Measurements from ENCODE around the gene SOCS7.

Gene SOCS7

DNA sequence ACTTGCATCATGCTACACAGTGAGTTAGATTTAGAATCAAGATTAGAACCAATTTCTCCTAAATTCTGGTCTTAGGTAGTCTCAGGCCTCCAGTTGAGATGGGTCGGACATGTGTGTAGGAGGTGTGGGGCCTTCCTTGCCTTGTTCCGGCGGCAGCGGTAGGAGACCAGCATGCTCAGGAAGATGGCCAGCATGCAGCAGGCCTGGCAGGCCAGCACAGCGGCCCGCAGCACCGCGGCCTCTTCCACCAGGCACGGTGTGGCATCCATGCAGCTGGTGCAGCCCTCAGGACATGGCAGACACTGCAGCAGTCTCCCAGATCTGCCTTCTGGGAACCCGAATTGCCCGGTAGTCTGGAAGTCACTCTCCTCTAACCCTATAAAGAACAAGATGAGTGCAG lies 14.8 kb upstream of the SOCS7 start:
- no peak for DNase-seq

DNA sequence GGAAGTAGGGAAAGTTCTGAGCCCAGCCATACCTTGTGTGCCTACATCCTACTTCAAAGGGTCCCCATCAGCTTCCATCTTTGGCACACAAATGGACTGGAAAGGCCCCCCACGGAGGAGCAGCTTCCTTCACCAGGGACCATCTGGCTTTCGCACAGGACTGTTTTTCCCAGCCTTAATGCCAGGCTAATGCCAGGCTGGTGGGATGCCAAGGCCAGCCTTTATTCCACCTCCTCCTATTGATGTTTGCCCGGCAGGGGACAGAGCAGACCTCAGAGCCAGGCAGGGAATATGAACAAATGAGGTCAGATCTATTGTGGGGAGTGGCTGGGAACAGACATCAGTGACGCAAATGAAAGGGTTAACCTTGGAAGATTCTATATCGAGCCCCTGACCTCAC lies 13.6 kb upstream of the SOCS7 start:
- no peak for DNase-seq

DNA sequence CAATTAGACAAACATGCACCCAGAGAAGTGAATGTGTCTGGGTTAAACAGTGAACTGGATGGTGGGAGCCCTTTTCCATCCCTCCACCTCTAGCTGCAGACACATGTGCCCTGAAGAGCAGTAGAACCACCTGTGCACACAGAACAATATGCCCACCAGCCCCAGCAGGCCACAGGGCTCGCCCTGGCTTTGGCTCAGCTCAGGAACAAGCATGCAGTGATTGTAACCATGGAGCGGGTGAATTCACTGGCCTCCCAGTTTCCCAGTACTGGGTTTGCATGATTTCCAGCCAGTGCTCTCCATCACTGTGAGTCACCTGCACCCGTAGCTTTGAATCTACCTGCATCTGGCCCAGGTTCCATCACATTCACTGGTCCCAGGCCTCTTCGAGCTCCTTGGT lies 13.1 kb upstream of the SOCS7 start:
- DNase-seq, result no peak

DNA sequence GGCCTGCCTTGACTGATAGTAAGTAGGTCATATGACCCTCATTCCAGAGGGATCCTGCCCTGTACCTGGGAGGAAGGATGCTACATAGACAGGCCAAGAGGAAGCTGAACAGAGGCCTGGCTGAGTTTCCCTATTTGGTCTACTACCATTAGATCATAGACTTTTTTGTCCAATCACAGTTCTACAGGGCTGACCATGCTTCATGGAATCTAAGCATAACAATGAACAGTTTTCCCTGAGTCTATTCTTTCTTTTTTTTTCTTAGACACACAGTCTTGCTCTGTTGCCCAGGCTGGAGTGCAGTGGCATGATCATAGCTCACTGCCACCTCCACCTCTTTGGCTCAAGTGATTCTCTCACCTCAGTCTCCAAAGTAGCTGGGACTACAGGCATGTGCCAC lies 11.8 kb upstream of the SOCS7 start:
- no peak for DNase-seq

- DNase-seq, result peak; percentile 26 to 63 (median 44)
Observed at GRCh38 chr17:38341035-38341721, 10.5 kb upstream of the SOCS7 start.

DNA sequence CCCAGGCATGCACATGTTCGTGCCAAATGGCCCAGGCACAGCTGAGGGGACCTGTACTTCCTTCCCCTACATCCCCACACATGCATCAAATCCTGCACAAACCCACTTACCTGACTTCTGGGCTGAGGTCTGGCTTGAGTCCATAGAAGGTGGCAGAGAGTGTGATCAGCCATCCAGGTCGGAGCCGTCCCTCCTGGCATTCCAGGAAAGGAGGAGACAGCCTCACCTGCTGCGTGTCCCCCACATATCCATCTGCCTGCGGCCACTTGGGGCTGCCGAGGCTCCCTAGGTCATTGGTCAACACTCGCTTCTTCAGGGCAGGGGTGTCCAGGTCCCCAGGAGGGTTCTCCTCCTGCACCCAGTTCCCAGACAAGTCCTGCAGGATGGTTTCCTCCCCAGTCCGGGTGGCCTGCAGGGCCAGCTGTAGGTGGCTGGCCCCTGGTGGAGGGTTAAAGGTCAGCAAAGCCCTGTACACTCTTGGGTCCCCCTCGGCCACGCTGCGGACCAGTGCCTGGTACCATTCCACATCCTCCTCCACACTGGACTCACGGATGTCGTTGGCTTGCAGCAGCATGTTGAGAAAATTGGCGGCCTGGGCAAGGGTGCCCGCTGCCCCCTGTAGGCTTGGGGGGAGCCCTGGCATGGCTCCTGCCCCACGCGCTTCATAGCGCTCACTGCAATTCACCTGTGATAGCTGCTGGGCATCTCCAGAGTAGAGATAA lies 8.6 kb upstream of the SOCS7 start:
- DNase-seq, result no peak

GRCh38 chr17:38343608-38344419 lies 7.8 kb upstream of the SOCS7 start, which contains the start of gene GPR179:
Gene GPR179 (minus strand): TSS chr17:38343956. CDS start chr17:38343789, 167 bp downstream.
- no peak for DNase-seq

DNA sequence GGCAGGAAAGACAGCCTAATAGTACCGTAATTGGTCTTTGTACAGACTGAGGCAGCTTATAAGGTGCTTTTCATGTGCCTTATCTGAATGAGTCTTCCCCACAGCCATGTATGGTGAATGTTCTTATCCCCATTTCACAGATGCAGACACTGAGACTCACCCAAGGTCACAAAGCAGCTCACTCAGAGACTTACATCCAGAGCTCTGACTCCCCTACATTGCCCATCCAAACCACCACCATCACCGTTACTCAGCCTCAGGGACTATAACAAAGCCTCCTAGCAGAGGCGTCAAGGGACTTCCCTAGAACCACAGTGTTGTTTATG lies 7.3 kb upstream of the SOCS7 start:
- no peak for DNase-seq

GRCh38 chr17:38345743-38346142 lies 5.9 kb upstream of the SOCS7 start:
- DNase-seq, result no peak

GRCh38 chr17:38349097-38349730 lies 2.4 kb upstream of the SOCS7 start:
- DNase-seq, result peak; percentile 84 to 89 (median 88)

- DNase-seq, result no peak
Observed at GRCh38 chr17:38350035-38350434, 1.6 kb upstream of the SOCS7 start.

- DNase-seq, result peak; percentile 37 to 75 (median 54)
Observed at GRCh38 chr17:38352245-38353085, 821 bp downstream of the SOCS7 start.

DNA sequence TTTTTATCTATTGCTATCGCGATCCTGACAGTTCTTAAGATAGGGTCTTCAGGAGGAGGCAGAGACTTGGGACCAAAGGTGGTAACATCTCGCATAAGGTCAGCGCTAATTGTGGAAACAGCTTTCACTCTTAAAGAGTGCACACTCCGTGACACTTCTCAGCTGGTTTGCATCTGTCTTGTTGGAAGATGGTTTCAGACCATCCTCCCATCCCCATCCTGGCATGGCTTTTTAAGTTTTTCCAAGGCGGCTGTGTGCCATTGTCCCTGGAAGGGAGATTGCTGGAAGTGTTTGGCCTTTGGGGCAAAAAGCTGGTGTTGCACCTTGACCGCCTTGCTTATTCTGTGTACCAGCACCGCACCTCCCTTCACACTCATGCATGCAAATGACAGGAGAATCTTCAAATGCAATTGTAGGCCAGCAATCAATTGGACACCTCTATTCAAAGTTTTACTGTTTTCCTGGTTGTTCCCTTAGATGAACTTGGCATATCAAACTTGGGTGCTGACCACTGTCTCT lies 1.5 kb downstream of the SOCS7 start:
- DNase-seq, result no peak

DNA sequence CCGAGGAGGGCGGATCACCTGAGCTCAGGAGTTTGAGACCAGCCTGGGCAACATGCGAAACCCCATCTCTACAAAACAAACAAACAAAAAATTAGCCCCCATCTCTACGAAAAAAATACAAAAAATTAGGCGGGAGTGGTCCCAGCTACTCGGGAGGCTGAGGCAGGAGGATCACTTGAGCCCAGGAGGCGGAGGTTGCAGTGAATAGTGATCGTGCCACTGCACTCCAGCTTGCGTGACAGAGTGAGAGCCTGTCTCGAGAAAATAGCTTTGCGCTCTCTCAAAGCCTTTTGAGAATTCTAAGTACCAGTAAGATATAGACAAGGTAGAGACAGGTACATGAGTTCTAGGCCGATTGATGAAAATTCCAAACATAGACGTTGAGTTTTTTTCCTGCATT lies 2.0 kb downstream of the SOCS7 start:
- no peak for DNase-seq

DNA sequence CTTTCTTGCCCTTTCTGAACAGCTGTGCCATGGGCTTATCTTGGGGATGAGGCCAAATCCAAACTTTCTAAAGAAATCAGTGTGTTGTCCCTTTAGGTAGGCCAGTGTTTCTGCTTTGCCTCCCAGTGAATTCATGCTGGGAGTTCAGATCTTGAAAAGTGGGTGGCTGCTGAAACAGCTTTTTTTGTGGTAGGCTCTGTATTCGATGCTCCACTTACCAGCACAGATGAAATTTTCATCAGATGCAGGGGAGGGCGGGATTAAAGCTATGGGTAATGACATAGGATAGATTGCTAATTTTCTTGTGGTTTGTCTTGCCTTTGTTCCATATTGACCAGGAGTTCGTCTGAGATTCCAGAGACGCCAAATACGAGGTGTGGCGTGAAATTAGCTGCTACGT lies 2.8 kb downstream of the SOCS7 start:
- DNase-seq, result no peak

- no peak for DNase-seq
Observed at GRCh38 chr17:38355251-38355650, 3.6 kb downstream of the SOCS7 start.

DNA sequence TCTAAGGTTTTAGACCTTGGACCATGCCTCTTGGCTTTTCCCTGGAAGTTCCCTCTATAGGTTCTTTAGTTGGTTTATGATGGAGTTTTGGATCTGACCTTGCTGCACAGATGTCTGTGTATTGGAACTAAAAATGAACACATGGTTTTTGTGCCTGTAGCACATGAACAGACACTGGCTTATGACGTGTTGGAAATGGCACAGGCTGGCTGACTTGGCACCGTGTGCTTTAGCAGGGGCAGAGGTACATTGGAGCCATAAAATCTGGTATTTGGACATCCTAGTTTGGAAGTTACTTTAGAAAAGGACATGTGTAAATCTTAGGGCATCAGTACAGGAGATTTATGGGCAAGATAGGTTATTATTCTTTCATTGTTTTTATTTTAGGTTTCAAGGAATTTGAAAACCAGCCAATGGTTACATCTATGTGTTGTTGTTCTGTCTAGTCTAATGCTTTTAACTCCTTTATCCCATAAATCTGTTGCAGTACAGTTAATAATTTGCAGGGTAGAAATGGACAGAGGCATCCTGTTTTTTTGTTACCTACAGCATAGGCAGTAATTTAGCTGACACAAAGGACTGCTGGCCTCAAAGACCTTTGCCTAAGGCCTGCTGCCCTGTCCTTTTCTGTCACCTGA lies 6.0 kb downstream of the SOCS7 start:
- DNase-seq, result no peak

- DNase-seq, result no peak
Observed at GRCh38 chr17:38358586-38359513, 7.2 kb downstream of the SOCS7 start.

GRCh38 chr17:38361694-38362465 lies 10.2 kb downstream of the SOCS7 start:
- DNase-seq, result no peak
